HG03103 (cell line): Measurements from ENCODE around the gene ARMC5.
"Not testable (repeated sequence)": the region's sequence is repeated elsewhere in the genome, so short reads cannot be mapped to it uniquely, and the experiment has no call there.

Source experiments
- ATAC-seq: cut with Tn5 transposase; IDR thresholded peaks from one replicate; pipeline ENCODE4 v1.9.1; 2021; ENCODE audit warnings: low read depth; ENCODE audit not compliant: unreplicated experiment

ARMC5 gene

GRCh38 chr16:31489616-31490584 is 30.6 kb downstream of the ARMC5 start:
- ATAC-seq = no peak

GRCh38 chr16:31491778-31492418 is 32.6 kb downstream of the ARMC5 start:
- ATAC-seq = no peak

GRCh38 chr16:31493506-31494125 is 34.3 kb downstream of the ARMC5 start:
- ATAC-seq = no peak

- no peak for ATAC-seq
These were observed 37.4 kb downstream of the ARMC5 start for GRCh38 chr16:31496670-31497069.

GRCh38 chr16:31498493-31498892 is 39.2 kb downstream of the ARMC5 start:
- no peak for ATAC-seq

GRCh38 chr16:31499928-31500327 is 40.6 kb downstream of the ARMC5 start:
- no peak for ATAC-seq

- ATAC-seq = no peak
These were observed 42.1 kb downstream of the ARMC5 start for GRCh38 chr16:31501226-31501965.

- no peak for ATAC-seq
These were observed 42.7 kb downstream of the ARMC5 start for GRCh38 chr16:31501966-31502348.

GRCh38 chr16:31502981-31503380 is 43.7 kb downstream of the ARMC5 start:
- ATAC-seq = no peak

- not testable (repeated sequence) for ATAC-seq
These were observed 44.3 kb downstream of the ARMC5 start for GRCh38 chr16:31503555-31503954.

- no peak for ATAC-seq
These were observed 44.9 kb downstream of the ARMC5 start for GRCh38 chr16:31504159-31504558.

- peak; percentile 61 for ATAC-seq
These were observed 46.2 kb downstream of the ARMC5 start for GRCh38 chr16:31505483-31505882.

GRCh38 chr16:31507617-31507928 is 48.3 kb downstream of the ARMC5 start:
- no peak for ATAC-seq

GRCh38 chr16:31507929-31508705 is 48.8 kb downstream of the ARMC5 start, which contains the start of gene RUSF1:
Gene RUSF1 (minus strand): TSS chr16:31508391. CDS start chr16:31508373, 18 bp downstream.
- peak; percentile 71 for ATAC-seq

- ATAC-seq = no peak
These were observed 49.5 kb downstream of the ARMC5 start for GRCh38 chr16:31508706-31509195.

- ATAC-seq = no peak
These were observed 53.8 kb downstream of the ARMC5 start for GRCh38 chr16:31513126-31513525.

- no peak for ATAC-seq
These were observed 54.6 kb downstream of the ARMC5 start for GRCh38 chr16:31513884-31514283.
